Stimulated activated CD8-positive, alpha-beta memory T cell treated with anti-CD3 and anti-CD28 coated beads, Interleukin-15, amount 100 ng/mL, for 4 hours (primary cell): ENCODE results near the gene CCDC97.
"Not testable (repeated sequence)": the region's sequence is repeated elsewhere in the genome, so short reads cannot be mapped to it uniquely, and the experiment has no call there.

Experiments used
- DNase-seq, 2 donors: peaks; one replicate each; pipeline ENCODE4 v3.0.0-alpha.2; 2020; ENCODE audit warnings: low read depth in 2 of 2

CCDC97 gene

DNA sequence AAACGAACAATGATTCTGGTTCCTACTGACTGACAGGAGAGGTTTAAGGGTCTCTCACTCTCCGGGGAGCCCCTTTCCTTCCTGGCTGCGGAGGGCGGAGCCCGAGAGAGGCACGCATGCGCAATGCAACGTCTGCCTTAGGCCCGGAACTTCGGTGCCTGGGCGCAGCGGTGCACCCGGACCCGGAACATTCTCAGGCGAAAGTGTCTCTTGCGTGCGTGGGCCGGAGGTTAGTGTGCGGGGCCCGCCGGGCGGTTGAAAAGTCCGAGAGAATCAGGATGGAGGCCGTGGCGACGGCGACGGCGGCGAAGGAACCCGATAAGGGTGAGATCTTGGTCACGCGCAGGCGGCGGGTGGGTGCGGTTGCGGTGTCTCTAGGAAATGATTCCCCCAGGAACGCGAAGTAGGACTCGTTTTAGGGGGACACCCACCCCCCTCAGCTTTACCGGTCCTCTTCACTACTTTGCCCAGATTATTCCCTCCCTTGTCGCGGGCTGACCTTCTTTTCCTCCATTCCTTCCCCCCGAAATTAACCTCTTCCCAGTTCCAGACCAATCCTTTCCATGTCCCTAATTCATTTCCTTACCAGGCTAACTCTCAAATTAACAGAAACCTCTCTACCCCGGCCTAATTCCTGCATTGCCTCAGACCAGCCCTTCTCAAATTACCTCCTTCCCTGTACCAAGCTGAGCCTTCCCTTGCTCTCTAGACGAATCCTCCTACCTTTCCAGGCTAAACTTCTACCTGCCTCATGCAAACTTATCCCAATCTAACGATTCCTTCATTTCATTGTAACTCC, at the start of gene CCDC97:
Gene CCDC97 (plus strand): TSS at position 140 of the 799 bp plus-strand sequence. CDS start 139 bp downstream, at position 279.
- peak; percentile 75 to 79 for DNase-seq

DNA sequence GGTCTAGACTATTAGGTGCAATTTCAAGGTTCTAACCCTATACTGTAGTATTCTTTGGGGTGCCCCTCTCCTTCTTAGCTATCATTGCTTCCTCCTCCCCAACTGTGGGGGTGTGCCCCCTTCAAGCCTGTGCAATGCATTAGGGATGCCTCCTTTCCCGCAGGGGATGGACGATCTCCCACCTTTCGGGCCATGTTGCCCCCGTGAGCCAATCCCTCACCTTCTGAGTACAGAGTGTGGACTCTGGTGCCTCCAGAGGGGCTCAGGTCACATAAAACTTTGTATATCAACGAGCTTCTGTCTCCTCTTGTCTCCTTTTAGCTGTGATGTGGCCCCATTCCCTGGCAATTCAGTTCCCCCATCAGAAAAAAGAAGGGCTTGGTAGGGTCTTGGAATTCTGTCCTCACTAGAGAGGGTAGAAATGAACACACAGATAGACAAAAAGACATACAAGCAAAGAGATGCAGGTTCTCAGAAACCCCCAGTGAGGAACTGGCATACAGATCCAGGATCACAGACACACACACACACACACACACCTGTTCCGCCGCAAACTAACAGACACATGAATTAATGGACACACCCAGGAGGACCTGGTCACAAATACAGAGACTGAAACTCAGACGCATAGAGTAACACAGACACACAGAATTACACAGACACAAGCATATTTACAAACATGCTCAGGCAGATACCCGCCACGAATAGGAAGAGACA, 48.3 kb upstream of the CCDC97 start:
- no peak for DNase-seq

DNA sequence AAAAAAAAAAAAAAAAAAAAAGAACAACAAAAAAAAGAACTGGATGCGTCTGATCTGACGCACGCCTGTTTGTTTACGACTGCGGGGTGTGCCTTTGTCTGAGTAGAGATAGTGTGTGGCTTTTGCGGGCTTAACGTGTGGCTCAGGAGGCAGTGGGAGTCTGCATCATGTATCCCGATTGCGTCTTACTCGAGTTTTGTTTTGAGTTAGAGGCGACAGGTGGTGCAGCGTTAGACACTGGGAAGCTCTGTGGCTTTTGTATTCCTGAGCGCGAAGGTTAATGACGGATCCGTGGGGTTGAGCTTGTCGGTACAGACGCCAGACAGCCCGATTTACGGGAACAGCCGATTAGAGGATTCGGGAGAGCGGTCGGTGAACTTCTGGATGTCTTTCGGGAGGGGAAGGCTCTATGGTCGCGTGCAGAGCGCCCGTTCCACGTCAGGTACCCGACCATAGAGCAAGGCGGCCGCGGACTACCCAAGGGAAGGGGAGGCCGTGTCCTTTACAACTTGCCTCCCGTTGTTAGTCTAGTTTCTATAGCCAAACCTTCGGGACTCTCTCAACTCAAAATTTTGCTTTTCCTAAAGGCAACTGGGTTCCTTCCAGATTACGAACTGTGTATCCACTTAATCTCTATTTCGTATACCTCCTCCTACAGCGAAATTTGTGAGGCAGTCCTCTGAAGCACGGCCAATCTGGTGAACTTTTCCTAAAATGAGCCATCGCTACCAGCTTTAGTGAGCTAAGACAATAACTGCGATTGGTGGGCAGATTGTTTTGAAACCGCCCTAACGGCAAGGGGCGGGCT, 46.7 kb upstream of the CCDC97 start:
- DNase-seq = peak; percentile 48 to 65

- DNase-seq = peak; percentile 98
Observed at GRCh38 chr19:41263850-41264580, 46.0 kb upstream of the CCDC97 start, which contains the start of gene HNRNPUL1. HNRNPUL1 (plus strand) TSS chr19:41264372; CDS start chr19:41264504, 132 bp downstream.

DNA sequence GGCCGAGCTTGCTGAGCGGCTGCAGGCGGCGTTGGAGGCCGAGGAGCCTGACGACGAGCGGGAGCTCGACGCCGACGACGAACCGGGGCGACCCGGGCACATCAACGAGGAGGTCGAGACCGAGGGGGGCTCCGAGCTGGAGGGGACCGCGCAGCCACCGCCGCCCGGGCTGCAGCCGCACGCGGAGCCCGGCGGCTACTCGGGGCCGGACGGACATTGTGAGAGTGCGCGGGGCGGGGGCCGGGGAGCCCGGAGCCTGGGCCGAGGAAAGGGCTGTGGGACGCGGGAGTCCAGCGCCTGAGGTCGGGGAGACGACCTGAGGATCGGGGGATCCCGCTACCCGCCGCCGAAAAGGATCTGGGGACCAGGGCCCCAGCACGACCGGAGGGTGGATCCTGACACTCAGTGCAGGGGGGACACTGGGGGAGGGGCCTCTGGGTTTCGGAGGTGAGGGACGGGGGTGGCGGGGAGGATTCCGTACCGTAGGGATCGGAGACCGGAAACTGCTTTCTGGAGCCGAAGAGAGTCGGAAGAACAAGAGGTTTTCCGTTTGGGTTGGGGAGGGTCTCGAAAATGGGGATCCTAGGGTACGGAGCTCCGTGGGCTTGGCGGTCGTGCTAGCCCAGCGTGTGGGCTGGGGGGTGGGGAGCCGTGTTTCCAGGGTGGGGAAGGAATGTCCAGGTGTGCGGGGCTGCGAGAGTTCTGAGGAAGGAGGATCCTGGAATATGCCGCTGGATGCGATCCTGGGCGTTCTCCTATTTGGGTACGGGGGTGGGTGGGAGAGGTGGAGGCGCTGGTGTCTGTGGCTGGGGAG, 45.2 kb upstream of the CCDC97 start:
- DNase-seq = peak; percentile 18 to 39

DNA sequence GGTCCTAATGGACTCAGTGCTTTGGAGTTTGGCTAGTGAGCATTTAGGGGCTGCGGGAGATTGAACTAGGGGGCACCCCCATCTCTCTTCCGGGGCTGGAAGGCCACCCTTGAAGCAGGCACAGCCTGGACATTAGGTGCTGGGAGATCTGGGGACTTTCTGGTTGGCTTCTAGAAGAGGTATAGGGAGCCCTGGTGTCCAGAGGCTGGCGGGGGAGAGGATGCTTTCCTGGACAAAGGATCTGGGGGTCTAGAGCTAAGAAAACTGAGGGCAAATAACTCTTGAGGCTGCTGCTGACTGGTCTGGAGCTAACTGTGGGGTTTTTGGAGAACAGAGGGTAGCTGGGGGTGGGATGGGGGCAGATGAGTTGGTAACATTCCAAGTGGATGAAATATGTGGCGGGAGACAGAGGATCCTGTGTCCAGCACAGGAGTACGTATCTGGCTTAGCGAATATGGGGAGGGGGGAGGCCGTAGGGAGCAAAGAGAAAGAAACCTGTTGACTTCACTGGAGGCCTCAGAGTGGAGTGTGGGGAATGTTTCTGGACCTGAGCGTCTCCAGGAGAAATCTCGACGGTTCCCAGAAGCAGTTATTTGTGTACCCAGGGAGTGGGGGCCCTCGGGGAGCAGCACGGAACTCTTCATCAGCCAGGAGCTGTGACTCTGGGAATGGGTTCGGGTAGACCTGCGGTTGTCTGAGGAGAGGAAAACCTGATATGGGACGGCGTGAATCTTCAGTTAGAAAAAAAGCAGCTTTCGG, 44.4 kb upstream of the CCDC97 start:
- peak in 1 of 2 donors; percentile 1 for DNase-seq

GRCh38 chr19:41269055-41269454, 40.9 kb upstream of the CCDC97 start:
- no peak for DNase-seq

DNA sequence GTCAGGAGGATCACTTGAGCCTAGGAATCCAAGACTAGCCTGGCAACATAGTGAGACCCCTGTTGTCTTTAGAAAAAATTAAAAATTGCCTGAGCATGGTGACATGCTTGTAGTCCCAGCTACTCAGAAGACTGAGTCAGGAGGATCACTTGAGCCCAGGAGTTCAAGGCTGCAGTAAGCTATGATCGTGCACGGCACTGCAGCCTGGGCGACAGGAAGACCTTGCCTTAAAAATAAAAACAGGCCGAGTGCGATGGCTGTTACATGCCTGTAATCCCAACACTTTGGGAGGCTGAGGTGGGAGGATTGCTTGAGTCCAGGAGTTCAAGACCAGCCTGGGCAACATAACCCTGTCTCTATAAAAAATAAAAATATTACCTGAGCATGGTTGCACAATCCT, 40.4 kb upstream of the CCDC97 start:
- no peak for DNase-seq

GRCh38 chr19:41273076-41273475, 36.9 kb upstream of the CCDC97 start:
- no peak for DNase-seq

DNA sequence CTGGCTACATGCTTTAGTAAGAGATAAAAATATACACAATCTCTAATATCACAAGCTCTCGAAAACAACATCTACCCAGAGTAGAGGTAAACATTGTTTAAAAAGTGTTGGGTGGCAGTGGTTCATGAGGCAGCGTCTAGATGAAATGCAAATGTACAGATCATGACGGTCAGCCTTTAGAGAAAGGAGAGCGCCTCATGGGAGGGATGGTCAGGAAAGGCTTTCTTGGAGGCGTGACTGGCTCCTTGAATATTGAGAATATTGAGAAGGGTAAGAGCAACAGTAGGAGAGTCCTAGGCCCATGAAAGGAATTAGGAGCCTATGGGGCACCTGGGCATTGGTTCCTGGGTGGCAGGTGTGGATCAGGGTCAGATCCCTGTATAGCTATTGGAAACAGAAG, 35.2 kb upstream of the CCDC97 start:
- no peak for DNase-seq

- DNase-seq = no peak
Observed at GRCh38 chr19:41276231-41276630, 33.7 kb upstream of the CCDC97 start.

DNA sequence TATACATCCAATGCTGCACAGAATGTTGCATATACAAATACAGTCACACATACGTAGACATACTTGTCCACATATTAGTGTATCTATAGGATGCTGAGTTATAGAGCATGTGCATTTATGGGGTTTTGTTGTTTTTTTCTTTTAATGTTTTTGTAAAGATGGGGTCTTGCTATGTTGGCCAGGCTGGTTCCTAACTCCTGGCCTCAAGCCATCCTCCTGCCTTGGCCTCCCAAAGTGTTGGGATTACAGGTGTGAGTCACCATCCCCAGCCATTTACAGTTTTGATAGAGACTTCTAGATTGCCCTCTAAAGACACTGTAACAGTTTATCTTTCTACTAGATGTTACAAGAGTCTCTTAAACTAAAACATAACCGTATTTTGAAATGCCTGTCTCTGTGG, 31.5 kb upstream of the CCDC97 start:
- no peak for DNase-seq

DNA sequence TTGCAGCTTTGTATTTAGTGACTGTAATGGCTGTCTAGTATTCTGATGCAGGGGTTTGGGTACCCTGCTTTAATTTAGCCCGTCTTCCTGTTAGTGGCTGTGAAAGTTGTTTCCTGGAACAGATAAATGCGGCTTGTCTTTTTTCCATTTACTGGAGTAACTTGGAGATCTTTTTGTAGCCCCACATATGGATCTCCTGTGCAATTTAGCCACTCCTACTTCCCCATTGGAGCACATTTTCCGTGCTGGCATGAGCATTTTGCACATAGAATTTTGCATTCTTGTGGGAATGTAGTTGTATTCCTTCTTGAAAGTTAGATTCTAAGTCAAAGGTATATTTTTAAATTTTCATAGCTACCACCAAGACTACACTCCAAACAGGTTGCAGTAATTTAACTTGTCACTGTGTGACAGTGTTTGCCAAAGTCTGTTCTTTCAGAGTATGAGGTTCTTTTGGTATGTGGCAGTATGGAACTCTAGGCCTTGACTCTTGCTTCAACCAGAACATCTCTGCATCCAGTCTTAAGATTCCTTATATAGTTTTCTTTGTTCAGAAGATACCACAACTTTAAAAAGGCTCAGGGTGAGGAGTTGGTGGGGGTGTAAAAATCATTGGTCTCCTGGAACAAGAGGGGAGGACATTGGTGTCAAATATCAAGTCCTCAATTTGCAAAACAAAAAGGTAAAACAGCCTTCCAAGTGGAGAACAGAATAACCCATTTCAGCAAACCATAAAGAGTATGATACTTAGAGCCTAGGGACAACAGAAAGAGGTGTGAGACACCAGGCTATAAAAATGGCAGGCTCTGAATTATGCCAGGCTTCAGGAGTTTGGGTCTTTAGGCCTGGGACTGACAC, 21.1 kb upstream of the CCDC97 start:
- DNase-seq = no peak

- not testable (repeated sequence) for DNase-seq
Observed at GRCh38 chr19:41289814-41290213, 20.2 kb upstream of the CCDC97 start.

- no peak for DNase-seq
Observed at GRCh38 chr19:41294393-41294792, 15.6 kb upstream of the CCDC97 start.

DNA sequence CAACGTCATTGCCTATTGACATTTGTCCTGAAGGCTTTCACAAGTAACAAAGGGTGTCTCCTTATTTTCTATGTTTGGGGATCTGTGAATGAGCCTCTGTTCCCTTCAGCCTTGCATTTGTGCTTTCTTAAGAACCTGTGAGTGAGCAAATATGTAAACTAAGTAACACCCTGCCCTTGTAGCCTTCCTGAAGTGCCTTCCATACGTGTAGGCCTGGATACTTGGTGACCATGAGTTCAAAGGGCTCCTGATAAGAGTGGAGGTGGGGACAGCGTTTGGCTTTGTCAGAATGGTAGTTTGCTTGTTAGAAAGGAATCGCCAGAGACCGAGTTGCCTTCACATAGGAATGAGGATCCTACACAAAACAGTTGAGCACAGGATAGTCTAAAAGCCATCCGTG, 14.5 kb upstream of the CCDC97 start:
- DNase-seq = no peak

DNA sequence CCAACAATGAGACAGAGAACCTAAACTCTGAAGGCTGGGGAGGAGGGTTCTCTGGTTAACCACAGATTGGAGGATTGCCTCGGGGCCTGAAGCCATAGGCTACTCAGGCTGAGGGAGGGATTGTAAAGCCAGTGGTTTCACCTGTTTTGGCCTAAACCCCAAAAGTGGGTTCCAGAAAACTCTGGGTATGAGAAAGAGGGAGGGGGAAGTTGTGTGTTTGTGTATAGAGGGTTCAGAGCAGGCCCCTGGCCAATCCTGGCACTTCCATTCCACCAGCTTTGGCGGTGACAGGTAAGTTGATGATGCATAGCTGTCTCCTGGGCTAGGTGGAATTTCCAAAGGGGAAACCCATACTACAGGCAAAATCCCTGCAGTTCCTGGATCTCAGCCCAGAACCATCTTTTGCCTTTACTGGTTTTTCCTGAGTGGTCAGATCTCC, 13.5 kb upstream of the CCDC97 start:
- DNase-seq = no peak

DNA sequence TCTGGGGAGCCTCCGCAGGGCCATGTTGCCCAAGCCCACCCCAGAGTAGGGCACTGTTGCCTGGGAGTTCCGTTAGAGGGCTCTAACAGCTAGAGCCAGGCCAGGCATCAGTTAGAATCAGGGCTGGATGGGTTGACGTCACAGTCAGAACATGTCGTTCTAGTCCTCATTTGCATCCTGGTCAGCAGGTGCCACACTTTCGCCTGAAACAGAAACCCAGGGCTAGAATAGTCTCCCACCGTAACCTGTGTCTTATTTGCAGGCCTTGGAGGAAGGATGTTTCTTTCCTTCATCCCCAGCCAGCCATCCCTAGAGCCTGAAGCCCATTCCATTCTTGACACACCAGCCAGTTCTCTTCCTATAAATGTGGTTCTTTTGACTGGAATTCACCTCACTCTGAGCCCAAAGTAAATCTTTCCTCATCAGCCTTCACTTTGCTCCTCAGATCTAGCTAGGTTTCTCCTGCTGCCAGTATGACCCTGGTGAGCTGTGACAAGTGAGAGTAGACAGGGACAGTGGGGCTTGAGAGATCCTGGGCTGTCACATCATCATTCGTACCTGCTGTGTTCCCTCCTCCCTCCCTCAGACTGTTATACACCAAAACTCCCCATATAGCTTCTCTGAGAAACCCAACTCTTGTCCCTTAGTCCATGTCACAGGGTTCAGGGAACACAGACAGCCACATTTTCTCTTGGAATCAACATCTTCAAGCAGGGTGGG, 12.2 kb upstream of the CCDC97 start:
- no peak for DNase-seq
